WTC11 (cell line): ENCODE data around the gene DDX10. TPM values are rescaled to one million over a fixed set of nuclear protein-coding genes. Genes with fewer than 3 reads are reported as not detected.

Experiments
- ATAC-seq: fragments of 200-7000 bp; cut with Tn5 transposase; 2 replicates; pipeline ENCODE4 v1.10.0; 2021; ENCODE audit warnings: mild to moderate bottlenecking, moderate library complexity
- CTCF ChIA-PET: fragments of 300-600 bp; sonication (Branson Sonifier 250); formaldehyde crosslinking; loops from one replicate; lab custom pipeline; 2021; ENCODE audit warnings: antibody characterized with exemption; lab: Charles Lee
- POLR2A ChIA-PET: fragments of 350-600 bp; sonication (Branson Sonifier 250); formaldehyde crosslinking; loops from one replicate; lab custom pipeline; 2021; ENCODE audit warnings: antibody characterized with exemption; lab: Charles Lee
- DNase-seq: peaks from one replicate; pipeline ENCODE4 v3.0.0; 2021; ENCODE audit warnings: low spot score
- H3K27ac Mint-ChIP-seq: 2 replicates; pipeline ENCODE4 v1.8.0; 2021; ENCODE audit warnings: mixed read lengths
- H3K27me3 Mint-ChIP-seq: 2 replicates; pipeline ENCODE4 v1.8.0; 2021; ENCODE audit warnings: low read depth, mild to moderate bottlenecking, moderate library complexity, mixed read lengths
- H3K36me3 Mint-ChIP-seq: 2 replicates; pipeline ENCODE4 v1.8.0; 2021; ENCODE audit warnings: mixed read lengths
- H3K4me1 Mint-ChIP-seq: 2 replicates; pipeline ENCODE4 v1.8.0; 2022; ENCODE audit warnings: mixed read lengths
- H3K4me3 Mint-ChIP-seq: 2 replicates; pipeline ENCODE4 v1.8.0; 2021; ENCODE audit warnings: mild to moderate bottlenecking, moderate library complexity, mixed read lengths
- H3K9me3 Mint-ChIP-seq: 2 replicates; pipeline ENCODE4 v1.8.0; 2021; ENCODE audit warnings: mixed read lengths
- CBFB ChIP-seq: sonication (generic); formaldehyde crosslinking; IDR thresholded peaks from 2 replicates; pipeline ENCODE4 v1.8.1; 2022; ENCODE audit warnings: mild to moderate bottlenecking, low read depth, missing genetic modification reagents
- CREB1 ChIP-seq: sonication (generic); formaldehyde crosslinking; IDR thresholded peaks from 2 replicates; pipeline ENCODE4 v1.8.0; 2023; ENCODE audit warnings: mild to moderate bottlenecking, missing genetic modification reagents
- FOXP4 ChIP-seq: sonication (generic); formaldehyde crosslinking; IDR thresholded peaks from 2 replicates; pipeline ENCODE4 v1.8.0; 2022; ENCODE audit warnings: mild to moderate bottlenecking, missing genetic modification reagents
- IRF1 ChIP-seq: sonication (generic); formaldehyde crosslinking; IDR thresholded peaks from 2 replicates; pipeline ENCODE4 v1.8.0; 2023; ENCODE audit warnings: missing genetic modification reagents
- MLX ChIP-seq: sonication (generic); formaldehyde crosslinking; IDR thresholded peaks from 2 replicates; pipeline ENCODE4 v1.8.1; 2023; ENCODE audit warnings: mild to moderate bottlenecking, missing genetic modification reagents, moderate library complexity
- MYBL2 ChIP-seq: sonication (generic); formaldehyde crosslinking; IDR thresholded peaks from 2 replicates; pipeline ENCODE4 v1.8.1; 2023; ENCODE audit warnings: mild to moderate bottlenecking, moderate library complexity, missing genetic modification reagents
- NFATC4 ChIP-seq: fragments of 250-450 bp; sonication (Bioruptor Pico); IDR thresholded peaks from 2 replicates; pipeline ENCODE4 v1.9.0; 2021; ENCODE audit warnings: mild to moderate bottlenecking
- NFYB ChIP-seq: sonication (generic); formaldehyde crosslinking; conservative IDR thresholded peaks from 2 replicates; pipeline ENCODE4 v1.8.0; 2022; ENCODE audit warnings: low read depth, missing genetic modification reagents
- OVOL2 ChIP-seq: fragments of 250-450 bp; sonication (Bioruptor Pico); IDR thresholded peaks from 2 replicates; pipeline ENCODE4 v1.9.0; 2021; ENCODE audit warnings: mild to moderate bottlenecking, borderline replicate concordance
- TCF7 ChIP-seq: sonication (generic); formaldehyde crosslinking; IDR thresholded peaks from 2 replicates; pipeline ENCODE4 v1.8.0; 2022; ENCODE audit warnings: mild to moderate bottlenecking, low read depth, missing genetic modification reagents, moderate library complexity
- TEAD4 ChIP-seq: sonication (generic); formaldehyde crosslinking; IDR thresholded peaks from 2 replicates; pipeline ENCODE4 v1.8.0; 2022; ENCODE audit warnings: mild to moderate bottlenecking, missing genetic modification reagents
- ZNF121 ChIP-seq: sonication (generic); formaldehyde crosslinking; IDR thresholded peaks from 2 replicates; pipeline ENCODE4 v1.8.0; 2023; ENCODE audit warnings: missing genetic modification reagents
- ZNF219 ChIP-seq: sonication (generic); formaldehyde crosslinking; IDR thresholded peaks from 2 replicates; pipeline ENCODE4 v1.8.0; 2023; ENCODE audit warnings: missing genetic modification reagents, mild to moderate bottlenecking, borderline replicate concordance
- ZNF263 ChIP-seq: sonication (generic); formaldehyde crosslinking; IDR thresholded peaks from 2 replicates; pipeline ENCODE4 v1.8.1; 2022; ENCODE audit warnings: low read depth, mild to moderate bottlenecking, moderate library complexity, missing genetic modification reagents
- ZNF512 ChIP-seq: sonication (generic); formaldehyde crosslinking; IDR thresholded peaks from 2 replicates; pipeline ENCODE4 v1.8.1; 2022; ENCODE audit warnings: missing genetic modification reagents, borderline replicate concordance
- total RNA-seq: library from RNA; stranded (reverse); gene quantifications from 3 replicates; pipeline ENCODE4 v1.2.3, GENCODE V29; 2021
- TF ChIP-seq, protein P1 (sequence below): fragments of 250-450 bp; sonication (Bioruptor Pico); IDR thresholded peaks from 2 replicates; pipeline ENCODE4 v2.1.2; 2022; ENCODE audit warnings: mild to moderate bottlenecking, moderate library complexity
- TF ChIP-seq, protein P2 (sequence below): sonication (generic); formaldehyde crosslinking; IDR thresholded peaks from 2 replicates; pipeline ENCODE4 v1.8.0; 2022; ENCODE audit warnings: mild to moderate bottlenecking, missing genetic modification reagents
- TF ChIP-seq, protein P3 (sequence below): fragments of 250-450 bp; sonication (Bioruptor Pico); IDR thresholded peaks from 2 replicates; pipeline ENCODE4 v1.9.0; 2021; ENCODE audit warnings: mild to moderate bottlenecking, borderline replicate concordance
- TF ChIP-seq, protein P4 (sequence below): fragments of 250-450 bp; sonication (Bioruptor Pico); conservative IDR thresholded peaks from 2 replicates; pipeline ENCODE4 v1.9.0; 2021; ENCODE audit warnings: mild to moderate bottlenecking

Gene DDX10
- total RNA-seq, 1 experiment from 2014 or later, result 56.8 TPM

- Mint-ChIP-seq H3K4me3 (no peak overlapping the region), H3K9me3 (no peaks in the 10 kb centered on the region), H3K36me3 (peaks cover 2% of the 10 kb centered on the region; the same call in 1 of the 2 replicates), H3K27me3 (no peaks in the 10 kb centered on the region), H3K27ac (no peak overlapping the region), H3K4me1 (peaks cover 24% of the 10 kb centered on the region)
- POLR2A ChIA-PET, result no interaction called here
- ATAC-seq, result no peak
- TF ChIP-seq, protein P1, sequence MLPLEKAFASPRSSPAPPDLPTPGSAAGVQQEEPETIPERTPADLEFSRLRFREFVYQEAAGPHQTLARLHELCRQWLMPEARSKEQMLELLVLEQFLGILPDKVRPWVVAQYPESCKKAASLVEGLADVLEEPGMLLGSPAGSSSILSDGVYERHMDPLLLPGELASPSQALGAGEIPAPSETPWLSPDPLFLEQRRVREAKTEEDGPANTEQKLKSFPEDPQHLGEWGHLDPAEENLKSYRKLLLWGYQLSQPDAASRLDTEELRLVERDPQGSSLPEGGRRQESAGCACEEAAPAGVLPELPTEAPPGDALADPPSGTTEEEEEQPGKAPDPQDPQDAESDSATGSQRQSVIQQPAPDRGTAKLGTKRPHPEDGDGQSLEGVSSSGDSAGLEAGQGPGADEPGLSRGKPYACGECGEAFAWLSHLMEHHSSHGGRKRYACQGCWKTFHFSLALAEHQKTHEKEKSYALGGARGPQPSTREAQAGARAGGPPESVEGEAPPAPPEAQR (CRISPR knock-in tag), result no peak
- TF ChIP-seq FOXP4, result no peak
- no peak for TF ChIP-seq OVOL2 (CRISPR knock-in tag)
- no peak for TF ChIP-seq TEAD4 (CRISPR knock-in tag)
- no peak for TF ChIP-seq ZNF263 (CRISPR knock-in tag)
- no peak for TF ChIP-seq MYBL2 (CRISPR knock-in tag)
- no peak for TF ChIP-seq IRF1 (CRISPR knock-in tag)
- no peak for TF ChIP-seq ZNF121 (CRISPR knock-in tag)
- no peak for TF ChIP-seq NFATC4 (CRISPR knock-in tag)
- TF ChIP-seq NFYB (CRISPR knock-in tag), result no peak
- CTCF ChIA-PET, result no interaction called here
- no peak for DNase-seq
Observed at GRCh38 chr11:108838792-108839105, 173.9 kb downstream of the DDX10 start.

DNA sequence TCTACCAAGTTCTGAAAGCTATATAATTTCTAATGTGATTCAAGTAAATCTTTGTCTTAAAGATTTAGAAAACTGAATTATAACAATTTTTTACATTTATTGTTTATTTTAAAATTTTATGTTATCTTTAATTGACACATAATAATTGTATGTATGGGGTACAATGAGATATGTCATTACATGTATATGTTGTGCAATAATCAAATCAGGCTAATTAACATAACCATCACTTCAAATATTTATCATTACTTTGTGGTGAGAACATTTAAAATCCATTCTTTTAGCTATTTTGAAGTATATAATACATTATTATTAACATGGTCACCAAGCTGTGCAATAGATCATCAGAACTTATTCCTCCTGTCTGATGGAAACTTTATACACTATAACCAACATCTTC lies 181.1 kb downstream of the DDX10 start:
- H3K9me3 Mint-ChIP-seq, result no peaks in the 10 kb centered on the region
- no peak for TF ChIP-seq ZNF512 (CRISPR knock-in tag)
- TF ChIP-seq, protein P2, sequence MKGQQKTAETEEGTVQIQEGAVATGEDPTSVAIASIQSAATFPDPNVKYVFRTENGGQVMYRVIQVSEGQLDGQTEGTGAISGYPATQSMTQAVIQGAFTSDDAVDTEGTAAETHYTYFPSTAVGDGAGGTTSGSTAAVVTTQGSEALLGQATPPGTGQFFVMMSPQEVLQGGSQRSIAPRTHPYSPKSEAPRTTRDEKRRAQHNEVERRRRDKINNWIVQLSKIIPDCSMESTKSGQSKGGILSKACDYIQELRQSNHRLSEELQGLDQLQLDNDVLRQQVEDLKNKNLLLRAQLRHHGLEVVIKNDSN (CRISPR knock-in tag), result no peak
- TF ChIP-seq, protein P3, sequence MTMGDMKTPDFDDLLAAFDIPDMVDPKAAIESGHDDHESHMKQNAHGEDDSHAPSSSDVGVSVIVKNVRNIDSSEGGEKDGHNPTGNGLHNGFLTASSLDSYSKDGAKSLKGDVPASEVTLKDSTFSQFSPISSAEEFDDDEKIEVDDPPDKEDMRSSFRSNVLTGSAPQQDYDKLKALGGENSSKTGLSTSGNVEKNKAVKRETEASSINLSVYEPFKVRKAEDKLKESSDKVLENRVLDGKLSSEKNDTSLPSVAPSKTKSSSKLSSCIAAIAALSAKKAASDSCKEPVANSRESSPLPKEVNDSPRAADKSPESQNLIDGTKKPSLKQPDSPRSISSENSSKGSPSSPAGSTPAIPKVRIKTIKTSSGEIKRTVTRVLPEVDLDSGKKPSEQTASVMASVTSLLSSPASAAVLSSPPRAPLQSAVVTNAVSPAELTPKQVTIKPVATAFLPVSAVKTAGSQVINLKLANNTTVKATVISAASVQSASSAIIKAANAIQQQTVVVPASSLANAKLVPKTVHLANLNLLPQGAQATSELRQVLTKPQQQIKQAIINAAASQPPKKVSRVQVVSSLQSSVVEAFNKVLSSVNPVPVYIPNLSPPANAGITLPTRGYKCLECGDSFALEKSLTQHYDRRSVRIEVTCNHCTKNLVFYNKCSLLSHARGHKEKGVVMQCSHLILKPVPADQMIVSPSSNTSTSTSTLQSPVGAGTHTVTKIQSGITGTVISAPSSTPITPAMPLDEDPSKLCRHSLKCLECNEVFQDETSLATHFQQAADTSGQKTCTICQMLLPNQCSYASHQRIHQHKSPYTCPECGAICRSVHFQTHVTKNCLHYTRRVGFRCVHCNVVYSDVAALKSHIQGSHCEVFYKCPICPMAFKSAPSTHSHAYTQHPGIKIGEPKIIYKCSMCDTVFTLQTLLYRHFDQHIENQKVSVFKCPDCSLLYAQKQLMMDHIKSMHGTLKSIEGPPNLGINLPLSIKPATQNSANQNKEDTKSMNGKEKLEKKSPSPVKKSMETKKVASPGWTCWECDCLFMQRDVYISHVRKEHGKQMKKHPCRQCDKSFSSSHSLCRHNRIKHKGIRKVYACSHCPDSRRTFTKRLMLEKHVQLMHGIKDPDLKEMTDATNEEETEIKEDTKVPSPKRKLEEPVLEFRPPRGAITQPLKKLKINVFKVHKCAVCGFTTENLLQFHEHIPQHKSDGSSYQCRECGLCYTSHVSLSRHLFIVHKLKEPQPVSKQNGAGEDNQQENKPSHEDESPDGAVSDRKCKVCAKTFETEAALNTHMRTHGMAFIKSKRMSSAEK (CRISPR knock-in tag), result no peak
- no peak for TF ChIP-seq ZNF219 (CRISPR knock-in tag)
- no peak for TF ChIP-seq TCF7 (CRISPR knock-in tag)
- TF ChIP-seq, protein P4, sequence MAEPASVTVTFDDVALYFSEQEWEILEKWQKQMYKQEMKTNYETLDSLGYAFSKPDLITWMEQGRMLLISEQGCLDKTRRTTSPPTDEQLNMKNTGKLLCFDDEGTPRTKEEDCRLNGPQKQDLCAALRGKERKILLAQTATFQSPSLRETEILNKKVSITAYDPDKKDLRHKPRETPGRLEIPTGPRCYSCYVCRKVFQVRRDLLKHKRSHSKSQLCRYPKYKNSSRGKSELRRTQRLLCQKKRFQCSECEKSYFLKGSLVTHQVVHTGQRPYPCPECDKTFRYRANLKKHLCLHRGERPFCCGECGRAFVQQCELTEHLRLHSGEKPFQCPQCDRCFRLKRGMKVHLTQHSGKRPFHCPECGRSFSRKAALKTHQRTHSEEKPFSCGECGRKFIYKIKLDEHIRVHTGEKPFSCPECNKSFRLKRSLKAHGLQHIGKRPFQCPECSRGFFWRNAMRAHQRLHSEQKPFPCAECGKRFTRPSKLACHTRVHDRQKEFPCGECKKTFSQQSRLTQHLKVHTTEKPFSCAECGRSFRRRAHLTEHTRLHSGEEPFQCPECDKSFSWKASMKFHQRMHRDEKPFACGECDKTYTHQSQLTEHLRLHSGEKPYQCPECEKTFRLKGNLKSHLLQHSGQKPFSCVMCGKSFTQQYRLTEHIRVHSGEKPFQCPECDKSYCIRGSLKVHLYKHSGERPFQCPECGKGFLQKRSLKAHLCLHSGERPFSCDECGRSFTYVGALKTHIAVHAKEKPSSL (CRISPR knock-in tag), result no peak
- no peak for TF ChIP-seq CREB1
- TF ChIP-seq CBFB (CRISPR knock-in tag), result no peak
- no peak for TF ChIP-seq MLX (CRISPR knock-in tag)

More for the DNA sequence above, 181.1 kb downstream of the DDX10 start:
- ChIA-PET CTCF (no interaction called here), POLR2A (no interaction called here)
- ATAC-seq (no peak), DNase-seq (no peak)
- H3K27ac Mint-ChIP-seq, result no peak overlapping the region
- no peaks in the 10 kb centered on the region for H3K36me3 Mint-ChIP-seq
- H3K4me3 Mint-ChIP-seq, result no peak overlapping the region
- H3K27me3 Mint-ChIP-seq, result no peaks in the 10 kb centered on the region
- no peaks in the 10 kb centered on the region for H3K4me1 Mint-ChIP-seq
